ENCODE data around the gene NGFR. TPM values are rescaled to one million over a fixed set of nuclear protein-coding genes. Genes with fewer than 3 reads are reported as not detected.
A peak's percentile ranks its signal among the peaks of the same experiment; 100 is the strongest.
"Not testable (repeated sequence)": the region's sequence is repeated elsewhere in the genome, so short reads cannot be mapped to it uniquely, and the experiment has no call there.

The NGFR gene
- total RNA-seq, 6 donors from 2014 or later: 1.3 to 2.9 (median 2.2) TPM

DNA sequence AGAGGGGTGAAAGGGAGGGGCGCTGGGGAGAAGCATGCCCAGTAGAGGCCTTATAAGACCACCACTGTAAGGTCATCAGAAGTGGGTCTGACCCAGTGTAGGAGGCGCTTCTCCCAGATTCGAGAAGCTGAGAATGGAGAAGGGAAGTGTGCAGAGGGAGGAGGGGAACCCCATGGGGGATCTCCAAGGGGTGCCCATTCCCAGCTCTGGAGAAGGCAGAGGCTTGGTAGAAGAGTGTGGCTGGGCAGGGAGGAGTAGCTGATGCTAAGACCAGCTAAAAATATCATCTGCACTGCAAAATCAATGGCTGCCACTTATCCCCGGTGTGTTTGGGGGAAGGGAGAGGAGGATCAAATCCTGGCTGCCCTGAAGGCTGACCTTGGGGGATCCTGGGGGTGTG lies 7.2 kb downstream of the NGFR start:
- ATAC-seq (ENCODE audit: low FRiP score in 2 of 2) (no peak), DNase-seq (no peak)
- Histone ChIP-seq H3K9me3 (no peaks in the 10 kb centered on the region), H3K4me1 (peaks cover 6 to 10% (median 7%) of the 10 kb centered on the region in 4 donors), H3K4me3 (no peak overlapping the region), H3K36me3 (no peaks in the 10 kb centered on the region), H3K27me3 (peaks cover 0 to 34% (median 11%) of the 10 kb centered on the region in 4 donors), H3K27ac (no peak overlapping the region)
- TF ChIP-seq POLR2AphosphoS5 (IDR thresholded peaks at IDR 0.05) (no peak), EP300 (IDR thresholded peaks at IDR 0.05) (no peak), POLR2A (IDR thresholded peaks at IDR 0.05) (no peak)
- TF ChIP-seq, protein P1, sequence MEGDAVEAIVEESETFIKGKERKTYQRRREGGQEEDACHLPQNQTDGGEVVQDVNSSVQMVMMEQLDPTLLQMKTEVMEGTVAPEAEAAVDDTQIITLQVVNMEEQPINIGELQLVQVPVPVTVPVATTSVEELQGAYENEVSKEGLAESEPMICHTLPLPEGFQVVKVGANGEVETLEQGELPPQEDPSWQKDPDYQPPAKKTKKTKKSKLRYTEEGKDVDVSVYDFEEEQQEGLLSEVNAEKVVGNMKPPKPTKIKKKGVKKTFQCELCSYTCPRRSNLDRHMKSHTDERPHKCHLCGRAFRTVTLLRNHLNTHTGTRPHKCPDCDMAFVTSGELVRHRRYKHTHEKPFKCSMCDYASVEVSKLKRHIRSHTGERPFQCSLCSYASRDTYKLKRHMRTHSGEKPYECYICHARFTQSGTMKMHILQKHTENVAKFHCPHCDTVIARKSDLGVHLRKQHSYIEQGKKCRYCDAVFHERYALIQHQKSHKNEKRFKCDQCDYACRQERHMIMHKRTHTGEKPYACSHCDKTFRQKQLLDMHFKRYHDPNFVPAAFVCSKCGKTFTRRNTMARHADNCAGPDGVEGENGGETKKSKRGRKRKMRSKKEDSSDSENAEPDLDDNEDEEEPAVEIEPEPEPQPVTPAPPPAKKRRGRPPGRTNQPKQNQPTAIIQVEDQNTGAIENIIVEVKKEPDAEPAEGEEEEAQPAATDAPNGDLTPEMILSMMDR (IDR thresholded peaks at IDR 0.05): no peak
- 50 to 58% methylated on average over 3 to 4 of the region's 4 CpGs for WGBS, 2 donors

DNA sequence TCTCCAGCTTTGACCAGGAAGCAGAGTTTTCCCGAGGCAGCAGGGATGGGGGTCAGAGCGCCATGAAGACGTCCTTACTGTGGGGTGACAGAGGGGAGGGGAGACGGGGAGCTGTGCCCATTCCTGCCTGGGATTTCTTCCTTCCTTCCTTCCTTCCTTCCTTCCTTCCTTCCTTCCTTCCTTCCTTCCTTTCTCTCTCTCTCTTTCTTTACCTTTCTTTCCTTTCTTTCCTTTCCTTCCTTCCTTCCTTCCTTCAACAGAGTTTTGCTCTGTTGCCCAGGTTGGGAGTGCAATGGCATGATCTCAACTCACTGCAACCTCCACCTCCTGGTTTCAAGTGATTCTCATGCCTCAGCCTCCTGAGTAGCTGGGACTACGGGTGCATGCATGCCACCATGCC lies 7.6 kb downstream of the NGFR start:
- H3K4me3 ChIP-seq; ATAC-seq (ENCODE audit: low FRiP score in 2 of 2); DNase-seq; H3K4me1 ChIP-seq; H3K27ac ChIP-seq; H3K36me3 ChIP-seq; H3K9me3 ChIP-seq: not testable (repeated sequence)
- 43 to 44% methylated on average over 5 of the region's 5 CpGs for WGBS, 2 donors
- peaks cover 0 to 30% (median 9%) of the 10 kb centered on the region in 4 donors for H3K27me3 ChIP-seq

DNA sequence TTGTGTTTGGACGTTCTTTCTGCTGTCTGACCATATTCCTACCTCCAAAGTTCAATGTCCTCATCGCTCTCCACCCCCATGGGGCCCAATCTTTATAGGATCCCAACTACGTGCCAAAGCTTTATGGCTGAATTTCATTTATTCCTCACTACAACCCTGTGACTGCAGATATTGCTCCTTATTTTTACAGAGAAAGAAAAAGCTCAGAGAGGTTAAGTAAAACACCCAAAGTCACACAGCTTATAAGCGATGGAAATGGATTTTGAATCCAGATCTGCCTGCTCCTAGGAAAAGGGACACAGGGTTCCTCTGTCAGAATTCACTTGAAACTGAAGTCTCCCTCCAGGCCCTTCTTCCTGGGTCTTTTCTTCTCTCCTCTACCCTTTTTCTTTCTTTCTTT lies 9.3 kb downstream of the NGFR start:
- H3K4me3 ChIP-seq: no peak overlapping the region
- ATAC-seq (ENCODE audit: low FRiP score in 2 of 2) (no peak), DNase-seq (no peak)
- H3K36me3 ChIP-seq: no peaks in the 10 kb centered on the region
- H3K27ac ChIP-seq: no peak overlapping the region
- H3K27me3 ChIP-seq: peaks cover 0 to 14% (median 1%) of the 10 kb centered on the region in 4 donors
- TF ChIP-seq EP300 (IDR thresholded peaks at IDR 0.05) (no peak), POLR2A (IDR thresholded peaks at IDR 0.05) (no peak), POLR2AphosphoS5 (IDR thresholded peaks at IDR 0.05) (no peak)
- TF ChIP-seq, protein P1 (IDR thresholded peaks at IDR 0.05): no peak
- WGBS, 2 donors: 77 to 82% methylated on average over 4 of the region's 4 CpGs
- H3K4me1 ChIP-seq: peaks cover 0 to 3% (median 0%) of the 10 kb centered on the region in 4 donors
- no peaks in the 10 kb centered on the region for H3K9me3 ChIP-seq

DNA sequence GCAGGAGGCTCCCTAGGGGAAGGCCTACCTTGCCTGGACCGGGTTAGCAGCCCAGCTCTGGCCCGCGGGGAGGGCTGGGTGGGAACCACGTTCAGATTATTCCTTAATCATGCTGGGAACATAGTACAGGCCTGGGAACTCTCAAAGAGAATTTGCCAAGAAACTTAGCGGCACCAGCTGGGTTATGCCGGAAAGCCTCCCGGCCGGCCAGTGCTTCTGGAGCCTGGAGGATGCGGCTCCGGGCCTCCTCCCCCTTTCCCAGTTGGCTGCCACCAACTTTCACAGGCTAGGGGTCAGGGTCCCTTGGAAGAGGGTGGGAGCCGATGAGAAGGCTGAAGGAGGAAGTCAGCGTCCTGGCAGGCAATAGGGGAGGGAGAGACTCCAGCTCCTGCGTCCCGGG lies 10.8 kb downstream of the NGFR start:
- ATAC-seq (ENCODE audit: low FRiP score in 2 of 2) (no peak), DNase-seq (peak in 1 of 2 donors; percentile 52)
- Histone ChIP-seq H3K9me3 (no peaks in the 10 kb centered on the region), H3K4me3 (no peak overlapping the region), H3K4me1 (peaks cover 0 to 3% (median 0%) of the 10 kb centered on the region in 4 donors), H3K36me3 (no peaks in the 10 kb centered on the region), H3K27ac (no peak overlapping the region), H3K27me3 (peaks cover 0 to under 1% (median 0%) of the 10 kb centered on the region in 4 donors)
- 58 to 71% methylated on average over 13 to 14 of the region's 14 CpGs for WGBS, 2 donors
- no peak for TF ChIP-seq POLR2A (IDR thresholded peaks at IDR 0.05)
- no peak for TF ChIP-seq POLR2AphosphoS5 (IDR thresholded peaks at IDR 0.05)
- no peak for TF ChIP-seq EP300 (IDR thresholded peaks at IDR 0.05)
- TF ChIP-seq, protein P1 (IDR thresholded peaks at IDR 0.05): no peak

DNA sequence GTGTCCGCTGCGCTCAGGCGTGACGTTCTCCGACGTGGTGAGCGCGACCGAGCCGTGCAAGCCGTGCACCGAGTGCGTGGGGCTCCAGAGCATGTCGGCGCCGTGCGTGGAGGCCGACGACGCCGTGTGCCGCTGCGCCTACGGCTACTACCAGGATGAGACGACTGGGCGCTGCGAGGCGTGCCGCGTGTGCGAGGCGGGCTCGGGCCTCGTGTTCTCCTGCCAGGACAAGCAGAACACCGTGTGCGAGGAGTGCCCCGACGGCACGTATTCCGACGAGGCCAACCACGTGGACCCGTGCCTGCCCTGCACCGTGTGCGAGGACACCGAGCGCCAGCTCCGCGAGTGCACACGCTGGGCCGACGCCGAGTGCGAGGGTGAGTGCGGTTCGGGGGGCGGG lies 11.2 kb downstream of the NGFR start:
- Histone ChIP-seq H3K4me1 (peaks cover 0 to 3% (median 0%) of the 10 kb centered on the region in 4 donors), H3K4me3 (no peak overlapping the region), H3K36me3 (no peaks in the 10 kb centered on the region), H3K9me3 (no peaks in the 10 kb centered on the region), H3K27ac (no peak overlapping the region), H3K27me3 (no peaks in the 10 kb centered on the region)
- DNase-seq (peak in 1 of 2 donors; percentile 81), ATAC-seq (ENCODE audit: low FRiP score in 2 of 2) (no peak)
- WGBS, 2 donors: 93% methylated on average over 47 to 52 of the region's 57 CpGs
- TF ChIP-seq POLR2A (IDR thresholded peaks at IDR 0.05) (no peak), POLR2AphosphoS5 (IDR thresholded peaks at IDR 0.05) (no peak), EP300 (IDR thresholded peaks at IDR 0.05) (no peak)
- TF ChIP-seq, protein P1 (IDR thresholded peaks at IDR 0.05): no peak
